GM19397 (cell line): Measurements from ENCODE around the gene NHEJ1.
"Not testable (repeated sequence)": the region's sequence is repeated elsewhere in the genome, so short reads cannot be mapped to it uniquely, and the experiment has no call there.

ENCODE experiments used
- ATAC-seq: cut with Tn5 transposase; IDR thresholded peaks from one replicate; pipeline ENCODE4 v1.9.1; 2021; ENCODE audit warnings: mild to moderate bottlenecking, moderate library complexity; ENCODE audit not compliant: unreplicated experiment

The NHEJ1 gene

GRCh38 chr2:219160186-219161017, at the start of gene NHEJ1:
NHEJ1 (minus strand) TSS chr2:219160815; CDS start chr2:219158362, 2,453 bp downstream.
- peak; percentile 85 for ATAC-seq

GRCh38 chr2:219209236-219210195, 48.9 kb upstream of the NHEJ1 start:
- no peak for ATAC-seq

GRCh38 chr2:219207884-219208740, 47.5 kb upstream of the NHEJ1 start:
- ATAC-seq = no peak

- no peak for ATAC-seq
These were observed 46.7 kb upstream of the NHEJ1 start for GRCh38 chr2:219207134-219207883.

- peak; percentile 96 for ATAC-seq
These were observed 45.9 kb upstream of the NHEJ1 start, which contains the start of gene ZFAND2B for GRCh38 chr2:219206328-219207133. ZFAND2B (plus strand) TSS chr2:219206782; CDS start chr2:219206988, 206 bp downstream.

- no peak for ATAC-seq
These were observed 45.3 kb upstream of the NHEJ1 start for GRCh38 chr2:219205981-219206327.

GRCh38 chr2:219205165-219205538, 44.5 kb upstream of the NHEJ1 start:
- no peak for ATAC-seq

- ATAC-seq = no peak
These were observed 44.0 kb upstream of the NHEJ1 start for GRCh38 chr2:219204425-219205164.

GRCh38 chr2:219201331-219201730, 40.7 kb upstream of the NHEJ1 start:
- ATAC-seq = not testable (repeated sequence)

GRCh38 chr2:219200502-219201326, 40.1 kb upstream of the NHEJ1 start:
- not testable (repeated sequence) for ATAC-seq

- no peak for ATAC-seq
These were observed 39.0 kb upstream of the NHEJ1 start for GRCh38 chr2:219199470-219200211.

GRCh38 chr2:219198974-219199373, 38.4 kb upstream of the NHEJ1 start:
- ATAC-seq = no peak

GRCh38 chr2:219197388-219197787, 36.8 kb upstream of the NHEJ1 start:
- ATAC-seq = no peak

GRCh38 chr2:219186754-219187456, 26.3 kb upstream of the NHEJ1 start:
- no peak for ATAC-seq

- ATAC-seq = no peak
These were observed 23.5 kb upstream of the NHEJ1 start for GRCh38 chr2:219184121-219184520.

GRCh38 chr2:219183151-219183772, 22.6 kb upstream of the NHEJ1 start:
- ATAC-seq = no peak
